SJSA1 (cell line): ENCODE measurements around the gene KRT10. TPM values are rescaled to one million over a fixed set of nuclear protein-coding genes. Genes with fewer than 3 reads are reported as not detected.

Source experiments
- DNase-seq, 2 experiments: peaks; one replicate each; pipeline ENCODE4 v3.0.0-alpha.2; 2015 to 2020; ENCODE audit warnings: low spot score in 2 of 2, low read depth in 1 of 2
- H3K27ac ChIP-seq: fragments of 250-450 bp; sonication (Bioruptor Pico); 2 replicates; pipeline ENCODE4 v1.5.1; 2020; ENCODE audit warnings: mild to moderate bottlenecking, moderate library complexity
- H3K27me3 ChIP-seq: fragments of 250-450 bp; sonication (Bioruptor Pico); replicated peaks from 2 replicates; pipeline ENCODE4 v1.5.1; 2020; ENCODE audit warnings: mild to moderate bottlenecking, moderate library complexity
- H3K36me3 ChIP-seq: fragments of 250-450 bp; sonication (Bioruptor Pico); 2 replicates; pipeline ENCODE4 v1.5.1; 2020; ENCODE audit warnings: mild to moderate bottlenecking
- H3K4me1 ChIP-seq: fragments of 250-450 bp; sonication (Bioruptor Pico); replicated peaks from 2 replicates; pipeline ENCODE4 v1.6.1; 2021; ENCODE audit warnings: mild to moderate bottlenecking
- H3K4me3 ChIP-seq: fragments of 250-450 bp; sonication (Bioruptor Pico); 2 replicates; pipeline ENCODE4 v1.5.1; 2020; ENCODE audit warnings: mild to moderate bottlenecking
- H3K9me3 ChIP-seq: fragments of 250-450 bp; sonication (Bioruptor Pico); replicated peaks from 2 replicates; pipeline ENCODE4 v1.5.1; 2020; ENCODE audit warnings: mild to moderate bottlenecking
- total RNA-seq: library from RNA; depleted of rRNA; stranded (reverse); fragments of >200 nt; shearing (Covaris generic); gene quantifications from 2 replicates; pipeline ENCODE4 v1.2.3, GENCODE V29; 2014; rRNA removed

The KRT10 gene
- total RNA-seq, 1 experiment from 2014 or later: 73.0 TPM

- Histone ChIP-seq H3K27ac (no peak overlapping the region), H3K4me1 (no peaks in the 10 kb centered on the region), H3K4me3 (no peak overlapping the region), H3K36me3 (no peaks in the 10 kb centered on the region), H3K9me3 (no peaks in the 10 kb centered on the region), H3K27me3 (peaks cover 13% of the 10 kb centered on the region)
- DNase-seq: no peak
Observed at GRCh38 chr17:40779181-40779909, 43.1 kb downstream of the KRT10 start.

GRCh38 chr17:40778461-40778860 is 44.0 kb downstream of the KRT10 start:
- Histone ChIP-seq H3K36me3 (no peaks in the 10 kb centered on the region), H3K27ac (no peak overlapping the region), H3K27me3 (peaks cover 17% of the 10 kb centered on the region), H3K4me3 (no peak overlapping the region), H3K9me3 (no peaks in the 10 kb centered on the region), H3K4me1 (no peaks in the 10 kb centered on the region)
- no peak for DNase-seq

- Histone ChIP-seq H3K27ac (no peak overlapping the region), H3K36me3 (no peaks in the 10 kb centered on the region), H3K27me3 (peaks cover 22% of the 10 kb centered on the region), H3K9me3 (no peaks in the 10 kb centered on the region), H3K4me1 (no peaks in the 10 kb centered on the region), H3K4me3 (no peak overlapping the region)
- DNase-seq: no peak
Observed at GRCh38 chr17:40777971-40778370, 44.4 kb downstream of the KRT10 start.

- H3K27me3 ChIP-seq: peaks cover 25% of the 10 kb centered on the region
- H3K36me3 ChIP-seq: no peaks in the 10 kb centered on the region
- DNase-seq: no peak
- H3K27ac ChIP-seq: no peak overlapping the region
- no peak overlapping the region for H3K4me3 ChIP-seq
- H3K4me1 ChIP-seq: no peaks in the 10 kb centered on the region
- no peaks in the 10 kb centered on the region for H3K9me3 ChIP-seq
Observed at GRCh38 chr17:40777459-40777858, 45.0 kb downstream of the KRT10 start.

DNA sequence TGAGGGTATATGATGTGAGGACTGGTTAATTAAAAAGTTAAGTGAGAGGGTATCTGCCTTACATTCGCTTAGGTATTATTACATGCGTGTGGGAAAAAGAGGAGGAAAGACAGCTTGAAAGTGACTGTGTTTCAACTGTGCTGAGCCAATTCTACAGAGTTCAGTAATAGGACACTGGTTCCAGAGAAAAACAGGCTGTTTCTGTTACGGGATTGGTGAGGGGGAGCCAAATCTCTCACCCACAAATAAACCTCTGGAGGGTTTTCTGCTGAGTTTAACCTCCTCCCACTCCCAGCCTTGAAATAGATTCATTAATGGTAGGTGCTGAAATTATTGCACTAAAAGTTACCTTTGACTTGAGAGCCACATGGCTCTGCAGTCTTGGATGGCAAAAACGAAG is 46.5 kb downstream of the KRT10 start:
- H3K27me3 ChIP-seq: peaks cover 31% of the 10 kb centered on the region

DNA sequence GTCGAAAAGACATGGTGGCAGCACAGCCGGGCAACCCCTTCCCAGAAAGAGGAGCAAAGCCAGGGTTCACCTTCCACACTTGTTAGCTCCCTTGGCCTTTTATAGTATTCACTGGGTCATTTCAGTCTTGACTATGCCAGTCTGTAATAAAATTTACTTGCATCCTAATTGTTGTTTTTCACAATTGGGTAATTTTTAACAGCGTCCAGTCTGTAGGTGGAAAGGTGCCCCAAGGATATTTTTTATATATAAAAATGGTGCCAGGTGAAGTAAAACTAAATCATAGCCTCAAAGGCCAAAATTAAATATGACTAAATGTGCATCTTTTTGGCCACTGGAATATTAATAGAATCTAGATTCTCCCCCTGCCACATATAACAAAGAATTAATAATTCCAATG is 50.3 kb downstream of the KRT10 start, which contains the start of gene KRT26:
TSS of gene KRT26 (minus strand) at position 101 of the 400 bp plus-strand sequence. CDS start at position 13, 88 bp downstream.
- Histone ChIP-seq H3K4me1 (no peaks in the 10 kb centered on the region), H3K4me3 (no peak within 1 kb of the TSS), H3K27me3 (peaks cover 31% of the 10 kb centered on the region), H3K36me3 (no peaks in the 10 kb centered on the region), H3K9me3 (no peaks in the 10 kb centered on the region), H3K27ac (no peak within 1 kb of the TSS)
- DNase-seq: no peak

More for the DNA sequence above, 46.5 kb downstream of the KRT10 start:
- Histone ChIP-seq H3K27ac (no peak overlapping the region), H3K9me3 (no peaks in the 10 kb centered on the region), H3K4me3 (no peak overlapping the region), H3K4me1 (no peaks in the 10 kb centered on the region), H3K36me3 (no peaks in the 10 kb centered on the region)
- no peak for DNase-seq

Other genes with a start within 250 kb of the KRT10 start
- gene SMARCE1, start 174.8 kb downstream of the KRT10 start, total RNA-seq: 97.8 and 137 TPM in 2 replicates
- gene KRT222, start 157.4 kb downstream of the KRT10 start, total RNA-seq: not detected in 2 replicates
- not detected in 2 replicates for gene KRT24, start 118.9 kb downstream of the KRT10 start, total RNA-seq
- not detected in 2 replicates for gene KRT25, start 67.3 kb downstream of the KRT10 start, total RNA-seq
- gene KRT26, start 50.4 kb downstream of the KRT10 start, total RNA-seq: not detected in 2 replicates
- not detected in 2 replicates for gene KRT27, start 40.1 kb downstream of the KRT10 start, total RNA-seq
- gene KRT28, start 22.7 kb downstream of the KRT10 start, total RNA-seq: not detected in 2 replicates
- not detected in 2 replicates for gene KRT12, start 44.6 kb upstream of the KRT10 start, total RNA-seq
- gene KRT20, start 62.6 kb upstream of the KRT10 start, total RNA-seq: not detected in 2 replicates
- gene KRT23, start 115.0 kb upstream of the KRT10 start, total RNA-seq: not detected in 2 replicates
- not detected in 2 replicates for gene KRT39, start 144.3 kb upstream of the KRT10 start, total RNA-seq
- gene KRT40, start 161.7 kb upstream of the KRT10 start, total RNA-seq: not detected in 2 replicates
- not detected in 2 replicates for gene KRTAP3-3, start 171.6 kb upstream of the KRT10 start, total RNA-seq
- gene KRTAP3-2, start 177.3 kb upstream of the KRT10 start, total RNA-seq: not detected in 2 replicates
- gene KRTAP3-1, start 186.5 kb upstream of the KRT10 start, total RNA-seq: not detected in 2 replicates
- gene KRTAP1-5, start 204.6 kb upstream of the KRT10 start, total RNA-seq: 0.45 and 2.5 TPM in 2 replicates
- gene KRTAP1-4, start 207.6 kb upstream of the KRT10 start, total RNA-seq: not detected in 2 replicates
- gene KRTAP1-3, start 212.3 kb upstream of the KRT10 start, total RNA-seq: not detected in 2 replicates
- not detected in 2 replicates for gene KRTAP1-1, start 218.8 kb upstream of the KRT10 start, total RNA-seq
- gene KRTAP2-1, start 224.7 kb upstream of the KRT10 start, total RNA-seq: not detected in 2 replicates
- gene KRTAP2-2, start 232.6 kb upstream of the KRT10 start, total RNA-seq: not detected in 2 replicates
- not detected in 2 replicates for gene KRTAP2-3, start 237.5 kb upstream of the KRT10 start, total RNA-seq
- not detected in 2 replicates for gene KRTAP2-4, start 243.3 kb upstream of the KRT10 start, total RNA-seq